ENCODE measurements around the gene ATG14. TPM values are rescaled to one million over a fixed set of nuclear protein-coding genes. Genes with fewer than 3 reads are reported as not detected.

The ATG14 gene
- polyA plus RNA-seq, 2 of the 4 experiments (the other 2 are of a cell fraction) = 5.9 to 7.4 TPM

DNA sequence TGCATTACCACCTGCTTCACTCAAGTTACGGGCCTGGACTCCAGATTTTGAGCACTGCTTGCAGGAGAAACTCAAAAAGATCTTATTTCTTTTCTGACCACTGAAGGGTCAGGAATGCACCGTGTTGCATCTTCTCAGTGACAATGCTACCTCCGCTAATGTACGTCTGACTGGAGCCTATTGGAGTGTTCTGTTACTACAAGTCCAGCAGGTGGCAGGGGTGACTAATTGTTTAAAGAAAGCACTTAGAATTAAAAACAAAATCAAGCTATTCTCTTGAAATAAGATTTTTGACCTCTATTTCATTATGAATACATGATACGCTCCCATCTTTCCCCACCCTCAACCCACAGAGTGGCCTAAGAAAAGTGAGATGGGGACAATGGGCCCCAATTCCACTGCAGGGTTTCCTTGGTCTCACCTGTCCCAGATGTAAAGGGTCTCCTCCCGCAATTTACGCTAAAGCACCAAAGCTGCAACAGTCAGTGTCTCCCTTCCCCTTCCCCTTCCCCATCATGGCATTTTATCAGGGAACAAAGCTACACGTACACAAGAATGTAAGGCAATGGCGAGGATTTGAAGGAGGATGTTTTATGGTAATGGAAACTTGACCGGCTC is 26.5 kb upstream of the ATG14 start:
- ATAC-seq (peak; percentile 93), DNase-seq (ENCODE audit: low read depth in 1 of 2, low spot score in 1 of 2) (peak; percentile 59 to 71), FAIRE-seq (peak; percentile 23)
- WGBS (ENCODE audit: missing lambda C conversion rate) = 42% methylated on average over 10 of the region's 10 CpGs
- no peak overlapping the region for H3K4me2 ChIP-seq
- no peak overlapping the region for H3K27ac ChIP-seq
- H3K4me3 ChIP-seq = no peak overlapping the region
- TF ChIP-seq RAD21 (conservative IDR thresholded peaks at IDR 0.05 in 1 of 2, IDR thresholded peaks at IDR 0.05 in 1 of 2) (peak; percentile 87 to 89), FOSB (CRISPR knock-in tag; IDR thresholded peaks at IDR 0.05) (no peak), SMC3 (IDR thresholded peaks at IDR 0.05) (peak; percentile 85)
- TF ChIP-seq, protein P1, sequence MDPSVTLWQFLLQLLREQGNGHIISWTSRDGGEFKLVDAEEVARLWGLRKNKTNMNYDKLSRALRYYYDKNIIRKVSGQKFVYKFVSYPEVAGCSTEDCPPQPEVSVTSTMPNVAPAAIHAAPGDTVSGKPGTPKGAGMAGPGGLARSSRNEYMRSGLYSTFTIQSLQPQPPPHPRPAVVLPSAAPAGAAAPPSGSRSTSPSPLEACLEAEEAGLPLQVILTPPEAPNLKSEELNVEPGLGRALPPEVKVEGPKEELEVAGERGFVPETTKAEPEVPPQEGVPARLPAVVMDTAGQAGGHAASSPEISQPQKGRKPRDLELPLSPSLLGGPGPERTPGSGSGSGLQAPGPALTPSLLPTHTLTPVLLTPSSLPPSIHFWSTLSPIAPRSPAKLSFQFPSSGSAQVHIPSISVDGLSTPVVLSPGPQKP (IDR thresholded peaks at IDR 0.05; ENCODE audit: low read depth, low read length) = no peak
- TF ChIP-seq, protein P2, sequence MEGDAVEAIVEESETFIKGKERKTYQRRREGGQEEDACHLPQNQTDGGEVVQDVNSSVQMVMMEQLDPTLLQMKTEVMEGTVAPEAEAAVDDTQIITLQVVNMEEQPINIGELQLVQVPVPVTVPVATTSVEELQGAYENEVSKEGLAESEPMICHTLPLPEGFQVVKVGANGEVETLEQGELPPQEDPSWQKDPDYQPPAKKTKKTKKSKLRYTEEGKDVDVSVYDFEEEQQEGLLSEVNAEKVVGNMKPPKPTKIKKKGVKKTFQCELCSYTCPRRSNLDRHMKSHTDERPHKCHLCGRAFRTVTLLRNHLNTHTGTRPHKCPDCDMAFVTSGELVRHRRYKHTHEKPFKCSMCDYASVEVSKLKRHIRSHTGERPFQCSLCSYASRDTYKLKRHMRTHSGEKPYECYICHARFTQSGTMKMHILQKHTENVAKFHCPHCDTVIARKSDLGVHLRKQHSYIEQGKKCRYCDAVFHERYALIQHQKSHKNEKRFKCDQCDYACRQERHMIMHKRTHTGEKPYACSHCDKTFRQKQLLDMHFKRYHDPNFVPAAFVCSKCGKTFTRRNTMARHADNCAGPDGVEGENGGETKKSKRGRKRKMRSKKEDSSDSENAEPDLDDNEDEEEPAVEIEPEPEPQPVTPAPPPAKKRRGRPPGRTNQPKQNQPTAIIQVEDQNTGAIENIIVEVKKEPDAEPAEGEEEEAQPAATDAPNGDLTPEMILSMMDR (IDR thresholded peaks at IDR 0.05) = peak; percentile 86
- TF ChIP-seq, protein P3, sequence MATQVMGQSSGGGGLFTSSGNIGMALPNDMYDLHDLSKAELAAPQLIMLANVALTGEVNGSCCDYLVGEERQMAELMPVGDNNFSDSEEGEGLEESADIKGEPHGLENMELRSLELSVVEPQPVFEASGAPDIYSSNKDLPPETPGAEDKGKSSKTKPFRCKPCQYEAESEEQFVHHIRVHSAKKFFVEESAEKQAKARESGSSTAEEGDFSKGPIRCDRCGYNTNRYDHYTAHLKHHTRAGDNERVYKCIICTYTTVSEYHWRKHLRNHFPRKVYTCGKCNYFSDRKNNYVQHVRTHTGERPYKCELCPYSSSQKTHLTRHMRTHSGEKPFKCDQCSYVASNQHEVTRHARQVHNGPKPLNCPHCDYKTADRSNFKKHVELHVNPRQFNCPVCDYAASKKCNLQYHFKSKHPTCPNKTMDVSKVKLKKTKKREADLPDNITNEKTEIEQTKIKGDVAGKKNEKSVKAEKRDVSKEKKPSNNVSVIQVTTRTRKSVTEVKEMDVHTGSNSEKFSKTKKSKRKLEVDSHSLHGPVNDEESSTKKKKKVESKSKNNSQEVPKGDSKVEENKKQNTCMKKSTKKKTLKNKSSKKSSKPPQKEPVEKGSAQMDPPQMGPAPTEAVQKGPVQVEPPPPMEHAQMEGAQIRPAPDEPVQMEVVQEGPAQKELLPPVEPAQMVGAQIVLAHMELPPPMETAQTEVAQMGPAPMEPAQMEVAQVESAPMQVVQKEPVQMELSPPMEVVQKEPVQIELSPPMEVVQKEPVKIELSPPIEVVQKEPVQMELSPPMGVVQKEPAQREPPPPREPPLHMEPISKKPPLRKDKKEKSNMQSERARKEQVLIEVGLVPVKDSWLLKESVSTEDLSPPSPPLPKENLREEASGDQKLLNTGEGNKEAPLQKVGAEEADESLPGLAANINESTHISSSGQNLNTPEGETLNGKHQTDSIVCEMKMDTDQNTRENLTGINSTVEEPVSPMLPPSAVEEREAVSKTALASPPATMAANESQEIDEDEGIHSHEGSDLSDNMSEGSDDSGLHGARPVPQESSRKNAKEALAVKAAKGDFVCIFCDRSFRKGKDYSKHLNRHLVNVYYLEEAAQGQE (IDR thresholded peaks at IDR 0.05) = no peak
- H3K4me1 ChIP-seq = no peaks in the 10 kb centered on the region
- H3K9me3 ChIP-seq = no peaks in the 10 kb centered on the region
- POLR2A ChIA-PET = interaction anchor here (0.6 kb wide), 1 partner anchor 1039 kb away, joined by 6 read pairs; no protein-coding TSS in a partner anchor
- CTCF ChIA-PET = interaction anchor here (0.5 to 3.3 kb wide), 72 partner anchors 9 to 1868 kb away, joined by 3 to 38 read pairs (median 4); partner anchors contain the start of genes FBXO34, KTN1 and PELI2

DNA sequence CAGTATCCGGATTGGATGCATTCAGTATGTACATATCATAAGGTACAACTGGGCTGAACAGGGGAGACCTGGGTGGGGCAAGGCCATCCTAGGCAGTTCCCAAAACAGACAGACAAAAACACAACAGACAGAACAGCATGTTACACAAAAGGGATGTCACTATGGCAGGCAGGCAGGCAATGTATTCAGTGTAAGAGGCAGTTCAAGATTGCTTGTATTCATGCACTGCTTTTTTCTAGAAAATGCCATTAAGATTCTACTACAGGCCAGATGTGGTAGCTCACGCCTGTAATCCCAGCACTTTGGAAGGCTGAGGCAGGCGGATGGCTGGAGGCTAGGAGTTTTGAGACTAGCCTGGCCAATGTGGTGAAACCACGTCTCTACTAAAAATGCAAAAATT is 25.3 kb upstream of the ATG14 start:
- POLR2A ChIA-PET = no interaction called here
- no peaks in the 10 kb centered on the region for H3K4me1 ChIP-seq
- no peak overlapping the region for H3K4me2 ChIP-seq
- no peak overlapping the region for H3K4me3 ChIP-seq
- TF ChIP-seq HOXA7 (CRISPR knock-in tag; IDR thresholded peaks at IDR 0.05) (no peak), ZFP36 (IDR thresholded peaks at IDR 0.05; ENCODE audit: borderline replicate concordance, partially characterized antibody) (no peak), GATA3 (IDR thresholded peaks at IDR 0.05; ENCODE audit: borderline replicate concordance) (no peak), KDM5A (IDR thresholded peaks at IDR 0.05) (no peak), ESRRA (IDR thresholded peaks at IDR 0.05; ENCODE audit: borderline replicate concordance, low read length) (no peak), EHF (CRISPR knock-in tag; IDR thresholded peaks at IDR 0.05) (no peak), POLR2AphosphoS2 (conservative IDR thresholded peaks at IDR 0.05; ENCODE audit: low read length) (no peak), SREBF2 (IDR thresholded peaks at IDR 0.05) (no peak), HEYL (CRISPR knock-in tag; IDR thresholded peaks at IDR 0.05) (no peak), BHLHE40 (IDR thresholded peaks at IDR 0.05; ENCODE audit: low read depth, low read length) (no peak), FOXS1 (CRISPR knock-in tag; IDR thresholded peaks at IDR 0.05) (no peak), RARB (CRISPR knock-in tag; IDR thresholded peaks at IDR 0.05) (no peak), SMC3 (IDR thresholded peaks at IDR 0.05) (no peak), ZNF302 (CRISPR knock-in tag; IDR thresholded peaks at IDR 0.05) (no peak), NPAS2 (CRISPR knock-in tag; IDR thresholded peaks at IDR 0.05; ENCODE audit: borderline replicate concordance) (no peak), TP53 (CRISPR knock-in tag; IDR thresholded peaks at IDR 0.05) (no peak), EP300 (IDR thresholded peaks at IDR 0.05) (no peak), PHF8 (IDR thresholded peaks at IDR 0.05; ENCODE audit: borderline replicate concordance, low read depth) (no peak)
- no peak overlapping the region for H3K27ac ChIP-seq
- no peaks in the 10 kb centered on the region for H3K9me3 ChIP-seq
- DNase-seq (ENCODE audit: low read depth in 1 of 2, low spot score in 1 of 2) (no peak), ATAC-seq (no peak; a peak in 1 of 6 replicates), FAIRE-seq (no peak)
- WGBS (ENCODE audit: missing lambda C conversion rate) = 79% methylated on average over 4 of the region's 4 CpGs
- CTCF ChIA-PET = interaction anchor here (0.8 to 3.3 kb wide), 17 partner anchors 9 to 1054 kb away, joined by 3 to 38 read pairs (median 11); partner anchors contain the start of genes FBXO34, KTN1 and PELI2

All from A549 (cell line).